Heart left ventricle (tissue), 16 donors: Measurements from ENCODE around the gene NLRP3. TPM values are rescaled to one million over a fixed set of nuclear protein-coding genes. Genes with fewer than 3 reads are reported as not detected.
A peak's percentile ranks its signal among the peaks of the same experiment; 100 is the strongest.

Experiments used
- ATAC-seq, 4 donors: fragments of 200-7000 bp; cut with Tn5 transposase; one replicate each; pipeline ENCODE4 v1.9.1; 2020 to 2022; ENCODE audit warnings: moderate library complexity in 4 of 4, mild to moderate bottlenecking in 3 of 4, moderate number of reproducible peaks in 1 of 4
- DNase-seq, 5 donors: peaks; one replicate each; pipeline ENCODE4 v3.0.0-alpha.2; 2020
- H3K27ac ChIP-seq, 12 donors: fragments of 200-600 bp; sonication (generic) in 4 of 12; one replicate each; pipeline versions ENCODE4 v1.5.0 to v1.8.0; 2016 to 2022; ENCODE audit warnings: mild to moderate bottlenecking in 2 of 12
- H3K27me3 ChIP-seq, 9 donors: fragments of 200-600 bp; sonication (generic) in 2 of 9; one replicate each; pipeline versions ENCODE4 v1.5.1 to v1.8.0; 2016 to 2022; ENCODE audit warnings: mild to moderate bottlenecking in 3 of 9
- H3K36me3 ChIP-seq, 9 donors: fragments of 200-600 bp; sonication (generic) in 2 of 9; one replicate each; pipeline versions ENCODE4 v1.5.0 to v1.8.0; 2018 to 2022; ENCODE audit warnings: mild to moderate bottlenecking in 2 of 9
- H3K4me1 ChIP-seq, 12 donors: fragments of 200-600 bp; sonication (generic) in 4 of 12; one replicate each; pipeline versions ENCODE4 v1.5.0 to v1.8.0; 2016 to 2022; ENCODE audit warnings: mild to moderate bottlenecking in 3 of 12
- H3K4me3 ChIP-seq, 12 donors: fragments of 200-600 bp; sonication (generic) in 4 of 12; one replicate each; pipeline versions ENCODE4 v1.5.0 to v1.8.0; 2017 to 2022; ENCODE audit warnings: mild to moderate bottlenecking in 9 of 12, moderate library complexity in 4 of 12
- H3K9me3 ChIP-seq, 12 donors: fragments of 200-600 bp; sonication (generic) in 4 of 12; one replicate each; pipeline versions ENCODE4 v1.5.0 to v1.8.0; 2016 to 2022; ENCODE audit warnings: mild to moderate bottlenecking in 1 of 12
- POLR2A ChIP-seq, 2 donors: fragments of 450-650 bp; IDR thresholded peaks; one replicate each; pipeline ENCODE4 v1.6.1; 2017; ENCODE audit warnings: antibody characterized with exemption in 2 of 2, mild to moderate bottlenecking in 2 of 2, moderate library complexity in 2 of 2
- WGBS, 4 donors: extraction: QIAGEN DNeasy Blood & Tissue Kit in 2 of 4; methylation state at CpG; one replicate each; pipeline versions ENCODE4 v1.1.5 to v1.1.7; 2013 to 2018; 5-methylcytosine and 5-hydroxymethylcytosine counted together
- intact Hi-C, 10 donors: fragments of 100-400 bp; cut with DNase I; formaldehyde crosslinking; loops; one replicate each; pipeline versions ENCODE4 v1.11.1 to v1.14.2; 2022
- polyA plus RNA-seq, 2 donors: library from polyadenylated mRNA; stranded (reverse); fragments of 200-250 nt; gene quantifications; one replicate each; pipeline ENCODE4 v1.2.3, GENCODE V29; 2013
- total RNA-seq, 9 donors: library from RNA; depleted of rRNA in 2 of 9; stranded (reverse); fragments of >200 nt in 2 of 9; fragmentation: NEBNext Ultra II Directional in 3 of 9; extraction: Animal tissue kit (Norgen Biotek cat#: 25700) in 3 of 9; gene quantifications; one replicate each; pipeline versions ENCODE4 v1.1.0 to v1.2.4, GENCODE V29; 2016 to 2023
- TF ChIP-seq, protein P1 (sequence below), 12 donors: fragments of 200-600 bp; sonication (generic) in 4 of 12; IDR thresholded peaks; one replicate each; pipeline versions ENCODE4 v1.5.0 to v1.8.0; 2018 to 2022; ENCODE audit warnings: antibody characterized with exemption in 12 of 12, mild to moderate bottlenecking in 5 of 12
- donor health status: ischemic (EF 13 %, LVEDD 7.1; RV severe dilation, severe dysfunction).
- donor health status: healthy with polysubstance abuse.
- donor health status: DM: no; HTN: yes; CAD: no.
- donor health status: DM: no; HTN: no; CAD: no.
- donor health status: ischemic (EF 25% LVEDD 6.9; RV normal size, moderate dysfunction).
- donor health status: ischemic (EF 25% LVEDD 5.7; RV mildly dilated, moderate dysfunction).
- donor health status: healthy.
- donor health status: DM: yes; HTN: yes; CAD: no.
- donor health status: ischemic (EF 35%, LVEDD 5.7; RV mildly dilated, moderate dysfunction).
- donor health status: nonischemic (EF 11% LVEDD 7.7; RV severe dilation, severe dysfunction).
- donor health status: DM: yes; HTN: yes; CAD: no.
- donor health status: PGD.
- donor health status: ischemic (EF 29% LVEDD 5.4; RV normal size, mild dysfunction).
- donor health status: nonischemic (EF 23%, LVEDD 6.1; RV moderate dilation, normal function).

Gene NLRP3
- total and polyA plus RNA-seq, 11 donors: 0.19 to 8.3 (median 0.60) TPM

DNA sequence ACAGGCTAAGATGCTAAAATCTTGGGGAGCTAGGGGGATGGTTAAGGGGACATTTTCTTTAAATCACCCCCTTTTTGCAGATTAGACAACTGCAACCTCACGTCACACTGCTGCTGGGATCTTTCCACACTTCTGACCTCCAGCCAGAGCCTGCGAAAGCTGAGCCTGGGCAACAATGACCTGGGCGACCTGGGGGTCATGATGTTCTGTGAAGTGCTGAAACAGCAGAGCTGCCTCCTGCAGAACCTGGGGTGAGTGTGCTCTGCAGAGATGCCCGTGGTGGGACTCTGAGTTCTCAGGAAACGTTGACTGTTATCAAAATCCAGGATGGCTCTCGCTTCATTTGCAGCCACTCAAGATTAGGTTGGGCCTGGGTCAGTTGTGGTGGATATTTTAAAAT, 28.6 kb downstream of the NLRP3 start:
- no peak for TF ChIP-seq POLR2A (IDR thresholded peaks at IDR 0.05)
- Histone ChIP-seq H3K27me3 (peaks cover 0 to 9% (median 0%) of the 10 kb centered on the region in 9 donors), H3K9me3 (no peaks in the 10 kb centered on the region), H3K4me3 (no peak overlapping the region), H3K36me3 (peaks cover 0 to 3% (median 0%) of the 10 kb centered on the region in 9 donors), H3K27ac (no peak overlapping the region), H3K4me1 (peaks cover 0 to 26% (median 0%) of the 10 kb centered on the region in 12 donors)
- no peak for DNase-seq
- WGBS, 4 donors: 54 to 62% (median 56%) methylated on average over 6 of the region's 6 CpGs
- intact Hi-C loops: no loop called here
- ATAC-seq: no peak

DNA sequence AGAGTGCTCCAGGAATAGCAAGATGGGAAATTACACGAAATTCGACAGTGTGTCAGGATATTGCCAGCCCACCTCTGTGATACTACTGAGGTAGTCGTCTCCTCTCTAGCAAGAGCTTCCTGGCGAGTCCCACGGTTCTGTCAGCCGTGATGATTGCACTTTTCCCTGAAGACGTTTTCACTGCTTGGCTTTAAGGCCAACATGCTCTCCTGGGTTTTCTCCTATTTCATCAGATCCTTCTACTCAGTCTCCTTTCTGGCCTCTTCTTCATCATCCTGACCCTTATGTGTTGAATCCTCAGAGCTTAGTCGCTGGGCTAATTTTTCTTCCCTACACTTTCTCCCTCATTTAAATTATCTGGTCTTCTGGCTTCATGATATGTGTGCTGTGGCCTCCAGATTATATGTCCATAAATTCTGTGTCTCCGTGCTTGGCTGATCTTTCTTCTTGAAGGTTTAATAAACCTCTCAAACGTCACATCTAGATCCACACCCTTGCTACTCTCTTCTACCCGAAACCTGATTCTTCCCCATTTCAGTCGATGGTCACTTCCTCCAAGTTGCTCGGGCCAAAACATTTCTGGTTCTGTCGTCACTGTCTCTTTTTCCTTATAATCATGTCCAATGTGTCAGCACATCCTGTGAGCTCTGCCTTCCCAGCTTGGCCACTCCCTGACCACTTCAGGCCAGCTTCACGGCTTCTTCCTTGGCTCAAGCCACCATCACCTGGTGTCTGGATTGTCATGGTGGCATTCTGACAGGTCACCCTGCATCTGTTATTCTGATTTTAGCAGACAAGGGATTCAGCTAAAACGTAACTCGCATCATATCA, 29.8 kb downstream of the NLRP3 start:
- DNase-seq: peak in 4 of 5 donors; percentile 25 to 47 (median 32)
- peak overlapping the region in 1 of 12 donors; percentile 84 for H3K27ac ChIP-seq

DNA sequence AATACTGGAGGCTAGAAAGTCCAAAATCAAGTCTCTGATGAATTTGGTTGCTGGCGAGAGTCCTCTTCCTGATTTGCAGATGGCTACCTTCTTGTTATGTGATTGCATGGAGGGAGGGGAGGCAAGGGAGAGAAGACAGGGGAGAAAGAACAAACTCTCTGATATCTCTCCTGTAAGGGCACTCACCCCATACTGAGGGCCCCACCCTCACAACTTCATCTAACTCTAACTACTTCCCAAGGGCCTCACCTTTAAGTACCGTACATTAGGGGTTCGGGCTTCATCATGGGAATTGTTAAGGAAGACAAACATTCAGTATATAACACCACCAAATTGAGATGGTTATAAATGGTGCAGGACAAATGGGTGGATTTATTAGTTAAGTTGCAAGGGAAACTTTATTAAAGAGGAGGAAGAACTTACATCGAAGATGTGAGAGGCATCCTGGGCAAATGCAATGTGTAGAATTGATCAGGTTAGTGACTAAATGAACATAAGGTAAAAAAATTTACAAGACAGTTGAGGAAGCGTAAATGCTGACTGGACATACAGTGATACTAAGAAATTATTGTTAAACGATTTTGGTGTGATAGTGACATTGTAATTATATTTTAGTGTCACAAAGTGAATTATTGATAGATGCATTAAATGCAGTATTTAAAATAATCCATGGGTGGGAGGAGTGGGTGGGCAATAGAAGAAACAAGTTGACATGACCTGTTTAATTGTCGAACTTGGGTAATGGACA, 31.4 kb downstream of the NLRP3 start:
- TF ChIP-seq POLR2A (IDR thresholded peaks at IDR 0.05): no peak
- TF ChIP-seq, protein P1, sequence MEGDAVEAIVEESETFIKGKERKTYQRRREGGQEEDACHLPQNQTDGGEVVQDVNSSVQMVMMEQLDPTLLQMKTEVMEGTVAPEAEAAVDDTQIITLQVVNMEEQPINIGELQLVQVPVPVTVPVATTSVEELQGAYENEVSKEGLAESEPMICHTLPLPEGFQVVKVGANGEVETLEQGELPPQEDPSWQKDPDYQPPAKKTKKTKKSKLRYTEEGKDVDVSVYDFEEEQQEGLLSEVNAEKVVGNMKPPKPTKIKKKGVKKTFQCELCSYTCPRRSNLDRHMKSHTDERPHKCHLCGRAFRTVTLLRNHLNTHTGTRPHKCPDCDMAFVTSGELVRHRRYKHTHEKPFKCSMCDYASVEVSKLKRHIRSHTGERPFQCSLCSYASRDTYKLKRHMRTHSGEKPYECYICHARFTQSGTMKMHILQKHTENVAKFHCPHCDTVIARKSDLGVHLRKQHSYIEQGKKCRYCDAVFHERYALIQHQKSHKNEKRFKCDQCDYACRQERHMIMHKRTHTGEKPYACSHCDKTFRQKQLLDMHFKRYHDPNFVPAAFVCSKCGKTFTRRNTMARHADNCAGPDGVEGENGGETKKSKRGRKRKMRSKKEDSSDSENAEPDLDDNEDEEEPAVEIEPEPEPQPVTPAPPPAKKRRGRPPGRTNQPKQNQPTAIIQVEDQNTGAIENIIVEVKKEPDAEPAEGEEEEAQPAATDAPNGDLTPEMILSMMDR (IDR thresholded peaks at IDR 0.05): no peak
- Histone ChIP-seq H3K4me3 (peak overlapping the region in 10 of 12 donors; percentile 31 to 66 (median 50)), H3K9me3 (no peaks in the 10 kb centered on the region), H3K27me3 (peaks cover 0 to 21% (median 0%) of the 10 kb centered on the region in 9 donors), H3K27ac (peak overlapping the region in 1 of 12 donors; percentile 78), H3K36me3 (peaks cover 0 to 5% (median 0%) of the 10 kb centered on the region in 9 donors), H3K4me1 (peaks cover 0 to 12% (median 0%) of the 10 kb centered on the region in 12 donors)
- DNase-seq (no peak), ATAC-seq (no peak)
- WGBS, 4 donors: 81 to 87% (median 83%) methylated on average over 7 of the region's 7 CpGs
- intact Hi-C loops: no loop called here

More for the DNA sequence above, 29.8 kb downstream of the NLRP3 start:
- Histone ChIP-seq H3K36me3 (peaks cover 0 to 5% (median 0%) of the 10 kb centered on the region in 9 donors), H3K4me3 (no peak overlapping the region), H3K27me3 (peaks cover 0 to 9% (median 0%) of the 10 kb centered on the region in 9 donors), H3K9me3 (no peaks in the 10 kb centered on the region), H3K4me1 (peaks cover 0 to 14% (median 0%) of the 10 kb centered on the region in 12 donors)
- WGBS, 4 donors: 68 to 72% (median 70%) methylated on average over 17 of the region's 17 CpGs
- ATAC-seq: peak; percentile 21 to 73 (median 60)
- intact Hi-C loops: no loop called here
- TF ChIP-seq, protein P1 (IDR thresholded peaks at IDR 0.05): no peak
- TF ChIP-seq POLR2A (IDR thresholded peaks at IDR 0.05): no peak

DNA sequence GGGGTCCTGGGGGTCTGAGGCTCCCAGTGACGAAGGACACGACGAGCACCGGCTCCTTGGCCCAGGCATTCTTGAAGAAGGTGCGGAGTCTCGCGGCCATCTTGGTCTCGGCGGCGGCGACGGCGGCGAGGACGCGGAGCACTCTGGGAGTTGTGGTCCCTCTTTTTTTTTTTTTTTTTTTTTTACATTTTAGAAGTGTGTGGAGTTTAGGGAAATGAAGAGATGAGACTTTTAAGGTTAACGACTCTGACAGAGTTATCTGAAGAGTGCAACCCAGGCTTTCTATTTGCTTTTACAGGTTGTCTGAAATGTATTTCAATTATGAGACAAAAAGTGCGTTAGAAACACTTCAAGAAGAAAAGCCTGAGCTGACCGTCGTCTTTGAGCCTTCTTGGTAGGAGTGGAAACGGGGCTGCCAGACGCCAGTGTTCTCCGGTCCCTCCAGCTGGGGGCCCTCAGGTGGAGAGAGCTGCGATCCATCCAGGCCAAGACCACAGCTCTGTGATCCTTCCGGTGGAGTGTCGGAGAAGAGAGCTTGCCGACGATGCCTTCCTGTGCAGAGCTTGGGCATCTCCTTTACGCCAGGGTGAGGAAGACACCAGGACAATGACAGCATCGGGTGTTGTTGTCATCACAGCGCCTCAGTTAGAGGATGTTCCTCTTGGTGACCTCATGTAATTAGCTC, 32.3 kb downstream of the NLRP3 start:
- Histone ChIP-seq H3K4me1 (peaks cover 0 to 12% (median 0%) of the 10 kb centered on the region in 12 donors), H3K4me3 (peak overlapping the region in 11 of 12 donors; percentile 31 to 66 (median 49)), H3K27ac (peak overlapping the region in 5 of 12 donors; percentile 8 to 78 (median 30)), H3K27me3 (peaks cover 0 to 16% (median 0%) of the 10 kb centered on the region in 9 donors), H3K9me3 (no peaks in the 10 kb centered on the region), H3K36me3 (peaks cover 0 to 5% (median 0%) of the 10 kb centered on the region in 9 donors)
- ATAC-seq: peak; percentile 74 to 93 (median 86)
- peak; percentile 30 to 81 (median 70) for DNase-seq
- TF ChIP-seq, protein P1 (IDR thresholded peaks at IDR 0.05): no peak
- TF ChIP-seq POLR2A (IDR thresholded peaks at IDR 0.05): no peak
- 6 to 12% (median 7%) methylated on average over 30 to 31 of the region's 31 CpGs for WGBS, 4 donors
- intact Hi-C loops: no loop called here
